Muscle layer of duodenum (tissue), 2 donors: Measurements from ENCODE around the gene NFKBIA.

Source experiments
- H3K27ac ChIP-seq: one replicate; pipeline ENCODE4 v1.7.0; 2013; ENCODE audit warnings: mild to moderate bottlenecking, low read length
- H3K27me3 ChIP-seq: one replicate; pipeline ENCODE4 v1.7.0; 2013; ENCODE audit warnings: low read depth, mild to moderate bottlenecking, control low read depth, low read length
- H3K36me3 ChIP-seq, 2 donors: one replicate each; pipeline ENCODE4 v1.7.0; 2013; ENCODE audit warnings: low read length in 2 of 2, control low read depth in 1 of 2, mild to moderate bottlenecking in 1 of 2; ENCODE audit not compliant: insufficient read depth in 2 of 2, control insufficient read depth in 1 of 2
- H3K4me1 ChIP-seq, 2 donors: one replicate each; pipeline ENCODE4 v1.7.0; 2013; ENCODE audit warnings: low read length in 2 of 2, mild to moderate bottlenecking in 2 of 2, control low read depth in 1 of 2, moderate library complexity in 1 of 2; ENCODE audit not compliant: insufficient read depth in 2 of 2, control insufficient read depth in 1 of 2
- H3K4me3 ChIP-seq, 2 donors: one replicate each; pipeline ENCODE4 v1.7.0; 2013; ENCODE audit warnings: low read length in 2 of 2, low read depth in 1 of 2, mild to moderate bottlenecking in 1 of 2
- H3K9me3 ChIP-seq, 2 donors: one replicate each; pipeline ENCODE4 v1.7.0; 2013; ENCODE audit warnings: low read length in 2 of 2, control low read depth in 1 of 2, mild to moderate bottlenecking in 1 of 2; ENCODE audit not compliant: control insufficient read depth in 1 of 2
- donor health status: healthy.

Gene NFKBIA

DNA sequence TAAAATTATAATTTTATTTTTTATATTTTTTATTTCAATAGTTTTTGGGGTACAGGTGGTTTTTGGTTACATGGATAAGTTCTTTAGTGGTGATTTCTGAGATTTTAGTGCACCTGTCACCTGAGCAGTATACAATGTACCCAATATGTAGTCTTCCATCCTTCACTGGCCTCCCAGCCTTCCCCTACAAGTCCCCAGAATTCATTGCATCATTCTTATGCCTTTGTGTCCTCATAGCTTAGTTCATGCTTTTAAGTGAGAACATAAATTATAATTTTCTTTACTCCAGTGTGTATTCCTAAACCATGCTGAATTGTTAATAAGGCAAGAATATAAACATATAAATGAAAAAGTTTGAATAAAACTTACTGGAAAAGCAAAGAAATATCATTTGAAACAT lies 19.1 kb upstream of the NFKBIA start:
- no peak overlapping the region for H3K27ac ChIP-seq
- H3K4me1 ChIP-seq: no peaks in the 10 kb centered on the region
- H3K27me3 ChIP-seq: no peaks in the 10 kb centered on the region
- H3K36me3 ChIP-seq: no peaks in the 10 kb centered on the region
- H3K9me3 ChIP-seq: peaks cover 0 to 4% of the 10 kb centered on the region in 2 donors
- no peak overlapping the region for H3K4me3 ChIP-seq

DNA sequence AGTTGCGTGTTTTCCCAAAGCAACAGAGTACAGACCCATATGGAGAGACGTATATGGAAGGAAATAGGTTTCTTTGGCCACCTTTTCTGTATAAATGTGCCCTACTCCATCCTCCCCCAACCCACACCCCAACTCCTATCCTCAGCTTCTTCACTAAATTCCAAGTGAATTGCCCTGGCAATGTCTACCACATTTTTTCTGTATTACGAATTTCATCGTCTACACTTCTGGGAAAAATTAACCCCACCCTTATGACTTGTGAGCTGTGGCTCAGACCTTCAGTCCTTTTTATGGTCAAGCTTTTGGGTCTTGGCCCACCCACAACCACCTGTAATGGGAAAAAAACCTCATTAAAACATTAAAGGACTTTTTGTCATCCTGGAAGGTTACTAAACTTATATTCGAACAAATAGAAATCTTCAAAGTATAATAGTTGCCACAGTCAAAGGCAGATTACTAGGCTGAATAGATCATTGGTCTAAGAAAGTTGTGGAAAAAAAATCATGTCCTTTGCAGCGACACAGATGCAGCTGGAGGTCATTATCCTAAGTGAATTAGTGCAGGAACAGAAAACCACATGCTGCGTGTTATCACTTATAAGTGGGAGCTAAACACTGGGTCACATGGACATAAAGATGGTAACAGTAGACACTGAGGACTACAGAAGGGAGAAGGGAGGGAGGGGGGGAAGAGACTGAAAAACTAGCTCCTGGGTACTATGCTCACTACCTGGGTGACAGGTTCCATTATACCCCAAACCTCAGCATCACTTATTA lies 15.7 kb upstream of the NFKBIA start:
- Histone ChIP-seq H3K36me3 (no peaks in the 10 kb centered on the region), H3K27ac (no peak overlapping the region), H3K9me3 (peaks cover 0 to 4% of the 10 kb centered on the region in 2 donors), H3K4me3 (no peak overlapping the region), H3K27me3 (no peaks in the 10 kb centered on the region), H3K4me1 (no peaks in the 10 kb centered on the region)

DNA sequence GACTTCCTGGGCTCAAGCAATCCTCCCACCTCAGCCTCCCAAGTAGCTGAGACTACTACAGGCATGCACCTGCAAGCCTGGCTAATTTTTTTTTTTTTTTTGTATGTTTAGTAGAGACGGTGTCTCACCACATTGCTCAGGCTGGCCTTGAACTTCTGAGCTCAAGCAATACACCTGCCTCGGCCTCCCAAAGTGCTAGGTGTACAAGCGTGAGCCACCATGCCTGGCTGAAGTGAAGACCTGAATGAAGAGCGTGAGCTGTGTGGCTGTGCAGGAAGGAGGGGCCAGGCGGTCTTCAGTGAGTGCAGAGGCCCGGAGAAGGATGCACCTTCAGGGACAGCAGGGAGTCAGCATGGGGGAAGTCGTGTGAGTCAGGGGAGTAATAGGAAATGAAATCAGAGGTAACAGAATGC lies 14.9 kb upstream of the NFKBIA start:
- Histone ChIP-seq H3K4me3 (no peak overlapping the region), H3K27me3 (no peaks in the 10 kb centered on the region), H3K27ac (no peak overlapping the region), H3K4me1 (no peaks in the 10 kb centered on the region), H3K9me3 (peaks cover 0 to 3% of the 10 kb centered on the region in 2 donors), H3K36me3 (no peaks in the 10 kb centered on the region)

DNA sequence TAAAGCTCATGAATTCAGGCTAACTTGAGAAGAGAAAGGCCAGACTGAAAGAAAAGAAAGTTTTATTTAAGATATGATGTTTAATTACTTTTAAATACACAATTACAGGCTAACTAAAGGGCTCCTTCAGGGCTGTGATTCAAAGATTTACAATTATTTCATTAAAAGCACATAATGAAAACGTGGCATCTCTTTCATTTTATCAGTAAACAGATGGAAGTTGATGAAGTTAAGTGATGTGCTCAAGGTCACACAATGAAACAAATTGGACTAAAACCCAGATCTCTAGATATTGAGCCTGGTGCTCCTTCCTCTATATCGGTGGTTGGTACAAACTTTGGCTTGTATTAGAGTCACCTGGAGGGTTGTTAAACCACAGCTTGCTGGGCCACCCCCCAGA lies 13.5 kb upstream of the NFKBIA start:
- H3K9me3 ChIP-seq: no peaks in the 10 kb centered on the region
- no peaks in the 10 kb centered on the region for H3K27me3 ChIP-seq
- H3K36me3 ChIP-seq: no peaks in the 10 kb centered on the region
- no peak overlapping the region for H3K4me3 ChIP-seq
- peaks cover 0 to 3% of the 10 kb centered on the region in 2 donors for H3K4me1 ChIP-seq
- H3K27ac ChIP-seq: no peak overlapping the region

DNA sequence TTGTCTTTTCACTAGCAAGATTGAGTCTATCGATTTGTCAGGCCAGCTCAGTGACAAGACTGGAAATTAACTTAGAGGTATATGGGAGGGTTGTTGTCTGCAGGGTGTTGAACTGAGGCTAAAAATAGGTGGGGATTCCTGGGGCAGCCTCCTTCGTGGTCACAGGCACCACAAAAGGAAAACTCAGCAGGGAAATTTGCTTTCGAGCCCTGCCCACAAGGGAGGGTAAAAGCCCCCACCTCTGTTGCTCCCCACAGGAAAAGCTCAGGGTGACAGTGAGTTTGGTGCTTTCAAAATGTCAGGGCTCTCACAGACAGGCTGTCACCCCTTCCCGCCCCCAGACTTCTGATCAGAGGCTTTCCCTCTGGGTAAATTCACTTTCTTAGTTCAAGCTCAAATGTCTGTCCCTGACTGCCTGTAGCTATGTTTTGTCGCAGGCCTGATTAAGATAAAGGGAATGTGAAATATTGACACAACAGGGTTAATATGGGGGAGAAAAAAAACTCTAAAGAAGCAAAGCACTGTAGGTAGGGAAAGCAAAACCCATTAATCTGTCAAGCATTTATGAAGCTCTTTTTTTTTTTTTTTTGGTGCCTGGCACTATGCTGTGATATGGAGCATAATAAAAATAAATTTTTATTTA lies 11.7 kb upstream of the NFKBIA start:
- no peak overlapping the region for H3K4me3 ChIP-seq

DNA sequence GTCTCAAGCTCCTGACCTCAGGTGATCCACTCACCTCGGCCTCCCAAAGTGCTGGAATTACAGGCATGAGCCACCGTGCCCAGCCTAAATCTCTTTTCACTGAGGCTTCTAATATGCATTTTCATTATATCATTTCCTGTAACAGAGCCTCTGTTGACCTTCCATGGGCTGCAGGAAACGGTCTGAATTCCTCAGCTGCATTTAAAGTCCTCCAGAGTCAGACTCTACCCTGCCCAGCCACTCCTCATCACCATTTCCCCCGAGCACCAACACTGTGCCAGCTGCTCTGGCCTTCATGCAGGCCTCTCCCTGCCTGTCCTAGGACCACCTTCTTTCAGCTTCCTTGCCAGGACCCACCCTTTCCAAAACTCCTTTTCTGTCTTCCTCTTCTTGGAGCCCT lies 9.8 kb upstream of the NFKBIA start:
- no peak overlapping the region for H3K27ac ChIP-seq
- H3K36me3 ChIP-seq: no peaks in the 10 kb centered on the region
- no peaks in the 10 kb centered on the region for H3K9me3 ChIP-seq
- no peak overlapping the region for H3K4me3 ChIP-seq
- peaks cover 0 to 6% of the 10 kb centered on the region in 2 donors for H3K4me1 ChIP-seq
- H3K27me3 ChIP-seq: no peaks in the 10 kb centered on the region

More for the DNA sequence above, 11.7 kb upstream of the NFKBIA start:
- H3K9me3 ChIP-seq: no peaks in the 10 kb centered on the region
- H3K36me3 ChIP-seq: no peaks in the 10 kb centered on the region
- H3K4me1 ChIP-seq: peaks cover 0 to 6% of the 10 kb centered on the region in 2 donors
- H3K27ac ChIP-seq: no peak overlapping the region
- H3K27me3 ChIP-seq: no peaks in the 10 kb centered on the region

DNA sequence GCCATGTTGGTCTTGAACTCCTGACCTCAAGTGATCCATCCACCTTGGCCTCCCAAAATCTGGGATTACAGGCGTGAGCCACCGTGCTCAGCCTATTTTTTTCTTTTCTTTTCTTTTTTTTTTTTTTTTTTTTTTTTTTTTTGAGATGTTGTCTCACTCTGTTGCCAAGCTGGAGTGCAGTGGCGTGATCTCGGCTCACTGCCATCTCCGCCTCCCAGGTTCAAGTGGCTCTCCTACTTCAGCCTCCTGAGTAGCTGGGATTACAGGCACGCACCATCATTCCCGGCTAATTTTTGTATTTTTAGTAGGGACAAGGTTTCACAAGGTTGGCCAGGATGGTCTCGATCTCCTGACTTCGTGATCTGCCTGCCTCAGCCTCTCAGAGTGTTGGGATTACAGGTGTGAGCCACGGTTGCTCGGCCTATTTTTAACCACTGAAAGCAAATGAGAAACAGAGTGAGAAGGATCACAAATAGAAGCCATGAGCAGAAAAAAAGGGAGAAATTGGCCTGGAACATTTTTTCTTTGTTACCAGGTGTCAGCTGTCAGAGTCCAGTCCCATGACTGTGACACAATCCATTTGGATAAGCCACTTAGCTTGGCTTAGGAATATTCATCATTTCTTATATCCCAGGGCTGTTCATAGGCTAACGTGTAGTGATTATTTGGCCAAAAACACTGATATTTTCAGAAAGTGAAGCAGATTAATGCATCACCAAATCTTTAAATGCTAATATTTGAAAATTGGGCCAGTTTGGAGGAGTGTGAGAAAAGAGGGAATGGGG lies 7.9 kb upstream of the NFKBIA start:
- no peak overlapping the region for H3K4me3 ChIP-seq

DNA sequence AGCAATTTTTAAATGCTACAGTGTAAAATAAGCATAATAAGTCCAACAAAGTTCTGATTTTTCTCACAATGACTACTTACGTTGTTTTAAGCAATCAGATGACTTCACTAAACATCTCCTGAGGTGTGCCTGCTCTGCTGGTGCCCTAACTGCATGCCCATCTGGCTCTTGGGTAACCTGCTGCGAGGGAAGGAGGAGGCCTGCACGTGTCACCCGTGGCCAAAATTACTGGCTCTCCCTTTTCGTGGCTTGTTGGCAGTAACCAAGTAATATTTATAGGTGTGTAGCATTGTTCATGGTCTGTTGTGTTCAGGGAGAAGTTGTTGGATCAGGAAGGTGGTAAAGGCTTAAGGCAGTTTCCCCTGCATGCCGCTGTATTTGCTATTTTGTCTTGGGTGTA lies 6.3 kb upstream of the NFKBIA start:
- H3K27ac ChIP-seq: no peak overlapping the region
- H3K27me3 ChIP-seq: no peaks in the 10 kb centered on the region
- no peak overlapping the region for H3K4me3 ChIP-seq
- peaks cover 9 to 17% of the 10 kb centered on the region in 2 donors for H3K4me1 ChIP-seq
- no peaks in the 10 kb centered on the region for H3K9me3 ChIP-seq
- H3K36me3 ChIP-seq: no peaks in the 10 kb centered on the region

More for the DNA sequence above, 7.9 kb upstream of the NFKBIA start:
- H3K9me3 ChIP-seq: no peaks in the 10 kb centered on the region
- H3K4me1 ChIP-seq: peaks cover 0 to 6% of the 10 kb centered on the region in 2 donors
- no peaks in the 10 kb centered on the region for H3K27me3 ChIP-seq
- no peak overlapping the region for H3K27ac ChIP-seq
- H3K36me3 ChIP-seq: no peaks in the 10 kb centered on the region

DNA sequence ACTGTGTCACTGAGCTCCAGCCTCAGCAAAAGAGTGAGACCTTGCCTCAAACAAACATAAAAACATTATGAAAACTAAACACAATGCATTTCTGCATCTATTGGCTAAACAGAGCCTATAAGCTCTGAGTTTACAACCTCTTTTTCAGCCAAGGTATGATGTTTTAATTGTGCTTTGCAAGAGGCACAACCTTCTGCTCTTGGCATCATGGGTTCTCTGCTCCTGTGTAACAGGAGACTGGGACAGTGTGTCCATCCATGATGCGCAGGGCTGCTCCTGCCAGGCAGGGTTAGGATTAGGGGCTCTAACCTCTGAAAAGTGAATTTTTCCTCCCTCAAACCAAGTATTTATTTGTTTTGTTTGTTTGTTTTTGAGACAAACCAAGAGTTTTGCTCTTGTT lies 5.0 kb upstream of the NFKBIA start:
- H3K27ac ChIP-seq: no peak overlapping the region
- H3K27me3 ChIP-seq: no peaks in the 10 kb centered on the region
- peaks cover 14 to 24% of the 10 kb centered on the region in 2 donors for H3K4me1 ChIP-seq
- H3K9me3 ChIP-seq: no peaks in the 10 kb centered on the region
- H3K36me3 ChIP-seq: no peaks in the 10 kb centered on the region
- no peak overlapping the region for H3K4me3 ChIP-seq

DNA sequence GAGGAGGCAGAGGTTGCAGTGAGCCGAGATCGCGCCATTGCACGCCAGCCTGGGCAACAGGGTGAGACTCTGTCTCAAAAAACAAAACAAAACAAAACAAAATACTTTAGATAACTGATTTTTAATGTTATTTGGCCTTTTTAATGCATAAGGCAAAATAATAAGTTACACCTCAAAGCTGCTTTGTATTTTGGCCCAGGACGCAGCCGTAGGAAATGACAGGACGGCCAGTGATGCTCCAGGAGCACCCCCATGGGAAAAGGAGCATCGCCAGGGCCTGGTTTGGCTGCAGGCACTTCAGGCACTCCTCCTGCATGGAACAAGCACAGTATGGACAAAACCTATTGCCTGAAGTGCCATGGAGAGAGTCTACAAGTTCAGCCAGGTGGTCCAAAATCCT lies 3.5 kb upstream of the NFKBIA start:
- Histone ChIP-seq H3K27ac (no peak overlapping the region), H3K4me3 (no peak overlapping the region), H3K9me3 (no peaks in the 10 kb centered on the region), H3K27me3 (no peaks in the 10 kb centered on the region), H3K36me3 (peaks cover 6% of the 10 kb centered on the region in 2 donors), H3K4me1 (peaks cover 14 to 21% of the 10 kb centered on the region in 2 donors)

DNA sequence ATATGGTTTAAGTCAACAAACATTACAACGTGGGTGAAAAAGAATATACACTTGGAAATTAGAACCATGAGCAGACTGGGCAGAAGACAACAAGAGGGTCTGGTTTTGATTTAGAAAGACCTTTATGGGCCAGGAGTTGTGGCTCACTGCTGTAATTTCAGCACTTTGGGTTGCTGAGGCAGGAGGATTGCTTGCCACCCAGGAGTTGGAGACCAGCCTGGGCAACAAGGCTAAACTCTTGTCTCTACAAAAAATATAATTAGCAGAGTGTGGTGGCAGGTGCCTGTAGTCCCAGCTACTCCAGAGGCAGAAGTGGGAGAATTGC lies 2.7 kb upstream of the NFKBIA start:
- H3K36me3 ChIP-seq: peaks cover 13% of the 10 kb centered on the region in 2 donors
- no peak overlapping the region for H3K27ac ChIP-seq
- H3K9me3 ChIP-seq: no peaks in the 10 kb centered on the region
- no peaks in the 10 kb centered on the region for H3K27me3 ChIP-seq
- H3K4me3 ChIP-seq: no peak overlapping the region
- peaks cover 20 to 23% of the 10 kb centered on the region in 2 donors for H3K4me1 ChIP-seq
